NCI-H1417 (cell line): Measurements from ENCODE around the gene HOXB13.

Experiments
- DNase-seq, 3 experiments: peaks; one replicate each; lab custom pipeline; 2025; lab: John Stamatoyannopoulos, UW

Gene HOXB13

DNA sequence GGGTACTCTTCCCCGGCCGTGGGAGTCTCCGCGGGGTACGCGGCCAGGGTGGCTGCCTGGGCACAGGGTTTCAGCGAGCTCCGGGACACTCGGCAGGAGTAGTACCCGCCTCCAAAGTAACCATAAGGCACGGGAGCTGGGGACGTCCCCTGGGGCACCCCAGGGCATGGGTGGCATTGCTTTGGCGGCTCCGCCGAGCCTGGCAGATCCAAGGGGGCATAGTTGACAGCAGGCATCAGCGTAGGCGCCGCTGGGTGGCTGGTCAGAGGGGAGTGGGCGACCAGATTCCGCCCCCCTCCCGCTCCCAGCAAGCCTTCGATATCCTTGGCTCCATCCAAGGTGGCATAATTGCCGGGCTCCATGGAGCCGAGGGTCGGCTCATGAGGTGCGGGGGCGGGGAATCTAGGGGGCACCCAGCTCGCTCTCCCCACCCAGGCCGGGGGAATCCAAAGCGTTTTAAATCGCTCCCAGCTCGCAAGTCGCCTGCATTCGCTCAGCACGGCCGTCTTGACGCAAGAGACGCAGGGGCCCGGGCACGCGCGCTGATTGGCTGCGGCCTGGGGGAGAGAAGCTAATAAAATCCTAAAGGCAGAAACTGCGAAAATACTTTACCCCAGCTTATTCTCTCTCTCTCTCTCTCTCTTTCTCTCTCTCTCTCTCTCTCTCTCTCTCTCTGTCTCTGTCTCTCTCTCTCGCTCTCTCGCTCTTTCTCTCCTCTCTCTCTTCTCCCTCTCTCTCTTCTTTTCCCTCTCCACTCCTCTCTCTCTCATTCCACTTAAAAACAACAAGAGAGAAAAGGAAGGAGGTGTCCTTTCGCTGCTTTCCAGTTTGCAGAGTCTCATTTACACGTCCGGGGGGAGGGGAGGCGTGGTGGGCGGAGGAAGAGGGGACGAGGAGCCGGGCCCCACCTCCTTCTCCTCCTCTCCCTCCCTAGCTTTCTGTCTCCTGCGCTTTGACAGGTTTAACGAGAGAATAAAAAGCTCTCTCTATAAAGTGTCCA, at the start of gene HOXB13:
Gene HOXB13, minus strand, starts transcription at position 519 of the 1,000 bp plus-strand sequence. Its CDS starts 157 bp downstream, at position 362.
- peak; percentile 72 to 86 (median 76) for DNase-seq

DNA sequence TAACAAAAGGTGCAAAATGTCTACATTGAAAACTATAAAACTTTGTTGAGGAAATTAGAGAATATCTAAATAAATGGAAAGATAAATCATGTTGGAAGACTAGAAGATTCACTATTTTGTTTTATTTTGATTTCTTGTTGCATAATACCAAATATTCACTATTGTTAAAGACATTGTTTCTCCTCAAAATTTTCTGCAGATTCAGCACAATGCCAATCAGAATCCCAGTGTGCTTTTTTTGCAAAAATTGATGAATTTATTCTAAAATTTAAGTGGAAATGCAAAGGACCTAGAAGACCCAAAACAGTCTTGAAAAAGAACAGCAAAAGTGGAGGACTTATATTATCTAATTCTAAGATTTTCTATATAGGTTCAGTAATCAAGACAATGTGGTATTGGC, 48.1 kb upstream of the HOXB13 start:
- DNase-seq = no peak

DNA sequence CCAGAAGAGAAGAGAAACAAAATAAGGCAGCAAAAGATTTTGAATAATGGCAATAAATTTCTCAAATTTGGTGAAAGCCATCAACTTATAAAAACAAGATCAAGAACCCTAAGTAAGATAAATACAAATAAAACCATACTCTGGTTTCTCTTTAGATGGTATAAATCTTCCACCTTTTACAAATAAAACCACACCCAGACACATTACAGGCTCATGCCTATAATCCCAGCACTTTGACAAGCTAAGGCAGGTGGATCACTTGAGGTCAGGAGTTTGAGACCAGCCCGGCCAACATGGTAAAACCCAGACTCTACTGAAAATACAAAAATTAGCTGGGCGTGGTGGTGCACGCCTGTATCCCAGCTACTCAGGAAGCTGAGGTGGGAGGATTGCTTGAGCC, 44.7 kb upstream of the HOXB13 start:
- DNase-seq = no peak

DNA sequence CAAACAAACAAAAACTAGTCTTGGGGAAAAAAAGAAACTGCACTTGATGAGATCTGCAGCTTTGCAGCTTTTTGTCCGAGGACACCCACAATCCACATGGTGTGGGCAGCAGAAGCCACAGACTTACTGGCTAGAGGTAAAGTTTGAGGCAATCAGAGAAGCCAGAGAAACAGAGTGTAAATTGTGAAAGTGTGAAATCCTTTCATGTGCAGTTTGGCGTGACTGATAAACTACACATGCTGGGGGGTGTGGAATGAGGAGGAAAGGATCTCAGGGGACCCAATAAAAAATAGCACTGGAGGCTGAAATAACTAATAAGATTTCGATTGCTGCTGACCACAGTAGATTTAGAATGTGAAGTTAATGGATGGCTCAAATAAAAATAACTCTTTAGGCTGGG, 42.4 kb upstream of the HOXB13 start:
- DNase-seq = no peak

GRCh38 chr17:48769009-48769675, 40.6 kb upstream of the HOXB13 start:
- DNase-seq = peak in 1 of 3 experiments; percentile 37

GRCh38 chr17:48767263-48767774, 38.8 kb upstream of the HOXB13 start:
- no peak for DNase-seq

GRCh38 chr17:48761114-48761513, 32.6 kb upstream of the HOXB13 start:
- no peak for DNase-seq

DNA sequence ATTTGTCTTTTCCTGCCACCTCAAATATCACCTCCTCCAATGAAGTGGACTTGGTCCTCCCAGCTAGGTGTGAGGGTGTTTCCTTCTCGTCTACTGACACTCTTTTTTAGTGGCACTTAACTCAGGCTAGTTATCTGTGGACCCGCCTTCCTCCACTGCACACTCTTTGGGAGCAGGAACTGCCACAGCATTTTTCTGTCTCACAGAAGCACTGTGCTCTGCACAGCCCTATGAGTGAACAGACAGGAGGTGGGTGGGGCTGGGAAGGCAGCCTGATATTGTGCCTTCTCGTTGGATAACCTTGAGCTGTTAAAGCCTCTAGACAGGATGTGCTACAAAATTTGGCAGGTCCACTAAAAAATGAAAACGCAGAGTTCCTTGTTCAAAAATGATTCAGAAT, 31.9 kb upstream of the HOXB13 start:
- DNase-seq = no peak

DNA sequence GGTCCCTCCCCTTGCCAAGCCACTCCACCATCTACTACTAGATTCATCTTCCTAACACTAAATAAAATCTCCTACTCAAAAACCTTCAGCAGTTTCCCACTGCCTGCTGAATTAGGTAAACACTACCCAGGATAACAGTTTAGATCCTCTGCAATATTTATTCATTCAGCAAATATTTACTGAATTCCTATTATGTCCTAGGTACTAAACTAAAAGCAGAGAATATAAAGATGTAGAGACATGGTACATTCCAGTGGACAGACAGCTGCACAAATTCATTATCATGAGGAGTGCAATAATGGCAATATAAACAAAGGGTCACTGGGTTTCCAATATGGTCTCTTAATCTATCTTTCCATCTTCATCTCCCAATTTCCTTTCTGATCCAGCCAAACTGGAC, 30.7 kb upstream of the HOXB13 start:
- no peak for DNase-seq

GRCh38 chr17:48757524-48757961, 29.0 kb upstream of the HOXB13 start:
- DNase-seq = peak in 1 of 3 experiments; percentile 31

GRCh38 chr17:48756830-48757251, 28.3 kb upstream of the HOXB13 start:
- DNase-seq = peak in 2 of 3 experiments; percentile 10 to 47

DNA sequence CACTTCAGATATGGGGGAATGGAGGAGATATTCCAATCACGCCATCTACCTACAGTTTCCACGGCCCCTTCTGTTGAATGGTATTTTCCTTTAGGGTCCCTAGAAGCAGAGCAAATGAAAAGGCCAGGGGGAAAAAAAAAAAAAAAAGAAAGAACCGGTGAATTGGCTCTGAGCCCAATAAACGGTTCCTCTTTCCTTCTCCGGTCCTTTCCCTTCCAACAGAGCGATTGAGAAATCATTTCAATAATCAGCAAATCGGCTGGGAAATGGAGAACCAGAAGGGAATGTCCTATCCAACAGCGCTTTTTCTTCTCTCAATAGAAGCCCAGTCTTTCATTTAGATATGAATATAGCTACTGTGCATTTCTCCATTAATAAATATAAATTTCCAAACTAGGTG, 26.8 kb upstream of the HOXB13 start:
- DNase-seq = no peak

- DNase-seq = no peak
These were observed 26.1 kb upstream of the HOXB13 start for GRCh38 chr17:48754500-48755261.

- DNase-seq = no peak
These were observed 25.4 kb upstream of the HOXB13 start for GRCh38 chr17:48753794-48754499.

- DNase-seq = no peak
These were observed 24.1 kb upstream of the HOXB13 start for GRCh38 chr17:48752399-48753288.

DNA sequence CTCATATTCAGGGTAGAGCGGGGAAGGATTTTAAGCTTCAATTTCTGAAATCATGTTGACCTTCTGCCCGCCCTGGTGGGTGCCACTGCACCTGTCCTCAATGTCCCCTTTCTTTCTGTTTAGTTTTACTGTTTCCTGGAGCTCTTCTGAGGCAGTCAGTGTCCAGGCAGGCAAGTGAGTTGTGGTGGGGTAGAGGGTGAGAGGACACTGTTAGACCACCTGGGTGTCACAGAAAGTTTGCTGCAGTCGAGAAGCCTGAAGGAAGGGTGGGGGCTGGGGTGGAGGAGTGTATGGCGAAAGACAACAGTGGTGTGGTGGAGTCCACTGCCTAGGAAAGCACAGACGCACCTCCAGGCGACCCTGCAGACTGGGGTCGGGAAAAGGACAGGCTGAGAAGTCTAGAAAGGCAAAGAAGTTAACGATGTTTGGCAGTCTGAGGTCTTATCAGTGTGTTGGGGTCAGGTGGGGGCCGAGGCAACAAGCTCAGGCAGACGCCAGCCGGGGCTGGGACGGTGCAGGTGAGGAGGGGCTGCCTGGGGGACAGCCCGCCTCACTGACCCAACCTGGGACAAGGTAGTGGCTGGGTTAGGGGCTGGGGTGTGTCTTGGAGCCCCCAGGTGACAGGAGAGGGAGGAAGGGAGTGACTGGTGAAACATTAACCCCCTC, 23.3 kb upstream of the HOXB13 start:
- DNase-seq = no peak

- DNase-seq = peak in 2 of 3 experiments; percentile 2 to 5
These were observed 22.6 kb upstream of the HOXB13 start for GRCh38 chr17:48751172-48751571.

DNA sequence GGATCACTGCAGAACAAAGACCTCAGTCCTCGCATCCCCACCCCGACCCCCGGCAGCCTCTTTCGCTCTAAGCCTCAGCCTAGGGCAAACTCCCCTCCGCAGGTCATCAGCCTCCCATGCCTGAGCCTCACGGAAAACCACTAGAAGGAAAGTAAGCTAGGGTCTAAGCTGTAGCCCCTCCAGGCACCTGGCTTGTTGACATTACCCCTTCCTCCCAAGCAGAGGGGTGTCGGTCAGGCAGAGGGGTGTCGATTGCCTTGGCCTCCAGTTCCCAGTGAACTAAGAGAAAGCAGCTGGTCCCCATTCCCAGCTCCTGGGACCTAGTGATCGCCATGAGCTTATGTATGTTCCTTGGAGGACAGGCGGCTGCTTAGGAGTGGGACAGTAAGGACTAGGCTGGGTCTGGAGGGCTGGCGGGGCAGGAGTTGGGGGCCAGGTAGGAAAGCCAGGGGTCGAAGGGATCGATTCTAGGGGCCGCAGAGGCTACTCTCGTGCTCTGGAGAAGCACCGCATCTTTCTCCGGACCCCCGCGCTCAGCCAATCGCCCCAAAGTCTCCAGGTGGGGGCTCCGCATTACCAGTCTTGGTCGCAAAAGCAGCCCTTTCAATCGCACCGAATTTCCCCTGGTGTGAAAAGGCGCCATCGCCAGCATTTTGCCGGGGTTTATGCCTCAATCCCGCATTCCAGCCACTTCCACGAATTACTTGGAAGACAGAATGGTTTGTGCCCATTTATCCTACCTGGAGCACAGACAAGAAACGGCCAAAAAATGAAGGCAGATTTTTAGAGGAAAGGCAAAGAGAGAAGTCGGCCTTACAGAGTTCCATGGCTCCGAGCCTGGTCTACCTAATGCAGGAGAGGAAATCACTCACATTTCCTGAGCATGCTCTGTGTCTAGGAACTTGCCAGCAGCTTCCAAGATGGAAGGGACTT, 21.3 kb upstream of the HOXB13 start:
- no peak for DNase-seq
